Measurements from ENCODE around the gene RSL1D1.
"Not testable (repeated sequence)": the region's sequence is repeated elsewhere in the genome, so short reads cannot be mapped to it uniquely, and the experiment has no call there.

RSL1D1 gene

DNA sequence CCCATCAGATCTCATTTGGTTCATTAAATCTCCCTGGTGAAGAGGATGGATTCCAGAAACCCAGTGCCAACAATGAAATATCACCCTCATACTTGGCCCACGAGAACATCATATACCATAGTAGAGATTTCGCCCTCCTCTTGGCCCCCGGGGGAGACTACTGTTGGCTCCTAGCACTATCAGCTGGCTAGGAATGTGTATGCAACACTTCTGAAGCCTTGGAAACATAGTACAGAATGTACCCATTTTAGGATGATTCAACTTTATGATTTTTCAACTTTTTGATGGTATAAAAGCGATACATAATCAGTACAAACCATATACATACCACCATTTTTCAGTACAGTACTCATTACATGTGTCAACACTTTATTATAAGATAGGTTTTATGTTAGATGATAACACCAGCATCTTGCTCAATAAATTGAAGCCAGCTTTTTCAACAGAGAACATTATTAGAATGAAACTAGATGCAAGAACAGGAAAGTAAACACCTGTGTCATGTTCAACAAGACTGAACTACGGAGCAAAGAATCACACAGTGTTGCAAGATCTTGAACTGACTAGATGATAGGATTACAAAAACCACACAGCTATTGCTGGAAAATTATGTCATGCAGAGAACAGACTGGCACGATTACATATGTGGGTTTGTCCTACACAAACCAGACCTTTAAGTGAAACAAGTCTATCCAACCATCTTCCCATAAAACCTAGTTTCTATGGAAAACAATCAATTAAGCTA is 17.2 kb downstream of the RSL1D1 start:
- Histone ChIP-seq H3K27ac (replicated peaks) (no peak overlapping the region), H3K4me3 (replicated peaks; ENCODE audit: insufficient read depth, low read length) (no peak overlapping the region), H3K27me3 (ENCODE audit: insufficient read depth, poor library complexity, severe bottlenecking) (no peaks in the 10 kb centered on the region)
- TF ChIP-seq SPI1 (IDR thresholded peaks at IDR 0.05; ENCODE audit: borderline replicate concordance, low read depth) (no peak), GABPA (IDR thresholded peaks at IDR 0.05; ENCODE audit: low read depth) (no peak), POLR2AphosphoS5 (IDR thresholded peaks at IDR 0.05; ENCODE audit: low read depth) (no peak)
- TF ChIP-seq, protein P1, sequence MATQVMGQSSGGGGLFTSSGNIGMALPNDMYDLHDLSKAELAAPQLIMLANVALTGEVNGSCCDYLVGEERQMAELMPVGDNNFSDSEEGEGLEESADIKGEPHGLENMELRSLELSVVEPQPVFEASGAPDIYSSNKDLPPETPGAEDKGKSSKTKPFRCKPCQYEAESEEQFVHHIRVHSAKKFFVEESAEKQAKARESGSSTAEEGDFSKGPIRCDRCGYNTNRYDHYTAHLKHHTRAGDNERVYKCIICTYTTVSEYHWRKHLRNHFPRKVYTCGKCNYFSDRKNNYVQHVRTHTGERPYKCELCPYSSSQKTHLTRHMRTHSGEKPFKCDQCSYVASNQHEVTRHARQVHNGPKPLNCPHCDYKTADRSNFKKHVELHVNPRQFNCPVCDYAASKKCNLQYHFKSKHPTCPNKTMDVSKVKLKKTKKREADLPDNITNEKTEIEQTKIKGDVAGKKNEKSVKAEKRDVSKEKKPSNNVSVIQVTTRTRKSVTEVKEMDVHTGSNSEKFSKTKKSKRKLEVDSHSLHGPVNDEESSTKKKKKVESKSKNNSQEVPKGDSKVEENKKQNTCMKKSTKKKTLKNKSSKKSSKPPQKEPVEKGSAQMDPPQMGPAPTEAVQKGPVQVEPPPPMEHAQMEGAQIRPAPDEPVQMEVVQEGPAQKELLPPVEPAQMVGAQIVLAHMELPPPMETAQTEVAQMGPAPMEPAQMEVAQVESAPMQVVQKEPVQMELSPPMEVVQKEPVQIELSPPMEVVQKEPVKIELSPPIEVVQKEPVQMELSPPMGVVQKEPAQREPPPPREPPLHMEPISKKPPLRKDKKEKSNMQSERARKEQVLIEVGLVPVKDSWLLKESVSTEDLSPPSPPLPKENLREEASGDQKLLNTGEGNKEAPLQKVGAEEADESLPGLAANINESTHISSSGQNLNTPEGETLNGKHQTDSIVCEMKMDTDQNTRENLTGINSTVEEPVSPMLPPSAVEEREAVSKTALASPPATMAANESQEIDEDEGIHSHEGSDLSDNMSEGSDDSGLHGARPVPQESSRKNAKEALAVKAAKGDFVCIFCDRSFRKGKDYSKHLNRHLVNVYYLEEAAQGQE (IDR thresholded peaks at IDR 0.05; ENCODE audit: insufficient replicate concordance, low read depth), result no peak
- TF ChIP-seq, protein P2, sequence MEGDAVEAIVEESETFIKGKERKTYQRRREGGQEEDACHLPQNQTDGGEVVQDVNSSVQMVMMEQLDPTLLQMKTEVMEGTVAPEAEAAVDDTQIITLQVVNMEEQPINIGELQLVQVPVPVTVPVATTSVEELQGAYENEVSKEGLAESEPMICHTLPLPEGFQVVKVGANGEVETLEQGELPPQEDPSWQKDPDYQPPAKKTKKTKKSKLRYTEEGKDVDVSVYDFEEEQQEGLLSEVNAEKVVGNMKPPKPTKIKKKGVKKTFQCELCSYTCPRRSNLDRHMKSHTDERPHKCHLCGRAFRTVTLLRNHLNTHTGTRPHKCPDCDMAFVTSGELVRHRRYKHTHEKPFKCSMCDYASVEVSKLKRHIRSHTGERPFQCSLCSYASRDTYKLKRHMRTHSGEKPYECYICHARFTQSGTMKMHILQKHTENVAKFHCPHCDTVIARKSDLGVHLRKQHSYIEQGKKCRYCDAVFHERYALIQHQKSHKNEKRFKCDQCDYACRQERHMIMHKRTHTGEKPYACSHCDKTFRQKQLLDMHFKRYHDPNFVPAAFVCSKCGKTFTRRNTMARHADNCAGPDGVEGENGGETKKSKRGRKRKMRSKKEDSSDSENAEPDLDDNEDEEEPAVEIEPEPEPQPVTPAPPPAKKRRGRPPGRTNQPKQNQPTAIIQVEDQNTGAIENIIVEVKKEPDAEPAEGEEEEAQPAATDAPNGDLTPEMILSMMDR (IDR thresholded peaks at IDR 0.05; ENCODE audit: insufficient read depth, low read length), result no peak
- peak; percentile 75 to 81 for DNase-seq (ENCODE audit: low read depth in 1 of 2, low spot score in 1 of 2)

DNA sequence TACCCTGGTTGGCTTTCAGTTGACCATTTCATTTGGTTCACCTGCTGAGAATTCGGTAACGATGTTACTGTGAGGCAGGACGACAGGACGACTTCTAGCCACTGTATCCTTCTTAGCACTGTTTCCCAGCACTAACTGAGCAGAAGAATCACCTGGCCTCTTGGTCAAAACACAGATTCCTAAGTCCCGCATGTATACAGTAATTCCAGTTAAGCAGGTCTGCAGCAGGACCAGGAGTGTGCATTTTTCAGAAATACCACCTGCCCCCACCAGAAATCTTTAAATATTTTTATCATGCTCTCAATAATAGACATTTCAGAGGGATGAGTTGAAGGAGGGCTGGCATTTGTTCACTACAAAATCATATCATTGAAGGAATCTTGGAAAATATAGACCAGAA is 22.6 kb downstream of the RSL1D1 start:
- Histone ChIP-seq H3K27ac (replicated peaks) (no peak overlapping the region), H3K4me3 (replicated peaks; ENCODE audit: insufficient read depth, low read length) (no peak overlapping the region), H3K27me3 (ENCODE audit: insufficient read depth, poor library complexity, severe bottlenecking) (no peaks in the 10 kb centered on the region)
- no peak for TF ChIP-seq GABPA (IDR thresholded peaks at IDR 0.05; ENCODE audit: low read depth)
- TF ChIP-seq, protein P2 (IDR thresholded peaks at IDR 0.05; ENCODE audit: insufficient read depth, low read length), result no peak
- no peak for TF ChIP-seq SPI1 (IDR thresholded peaks at IDR 0.05; ENCODE audit: borderline replicate concordance, low read depth)
- TF ChIP-seq, protein P1 (IDR thresholded peaks at IDR 0.05; ENCODE audit: insufficient replicate concordance, low read depth), result no peak
- no peak for TF ChIP-seq POLR2AphosphoS5 (IDR thresholded peaks at IDR 0.05; ENCODE audit: low read depth)
- DNase-seq (ENCODE audit: low read depth in 1 of 2, low spot score in 1 of 2), result no peak

DNA sequence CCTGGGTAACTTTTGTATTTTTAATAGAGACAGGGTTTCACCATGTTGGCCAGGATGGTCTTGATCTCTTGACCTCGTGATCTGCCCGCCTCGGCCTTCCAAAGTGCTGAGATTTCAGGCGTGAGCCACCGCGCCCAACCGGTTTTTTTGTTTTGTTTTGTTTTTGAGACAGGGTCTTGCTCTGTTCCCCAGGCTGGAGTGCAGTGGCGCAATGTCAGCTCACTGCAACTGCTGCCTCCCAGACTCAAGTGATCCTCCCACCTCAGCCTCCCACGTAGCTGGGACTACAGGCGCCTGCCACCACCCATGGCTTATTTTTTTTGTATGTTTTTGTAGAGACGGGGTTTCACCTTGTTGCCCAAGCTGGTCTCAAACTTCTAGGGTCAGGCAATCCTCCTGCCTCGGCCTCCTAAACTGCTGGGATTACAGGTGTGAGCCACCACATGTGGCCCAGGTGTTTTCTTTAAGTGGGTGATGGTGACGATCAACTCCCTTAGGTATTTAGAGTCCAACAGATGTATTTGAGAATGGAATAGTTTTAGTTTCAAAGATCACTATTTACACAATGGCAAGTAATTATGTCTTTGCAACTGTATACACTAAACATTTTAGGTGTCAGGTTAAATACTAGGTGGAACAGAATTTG is 25.7 kb downstream of the RSL1D1 start:
- H3K4me3 ChIP-seq (replicated peaks; ENCODE audit: insufficient read depth, low read length); H3K27ac ChIP-seq (replicated peaks); DNase-seq (ENCODE audit: low read depth in 1 of 2, low spot score in 1 of 2); H3K27me3 ChIP-seq (ENCODE audit: insufficient read depth, poor library complexity, severe bottlenecking): not testable (repeated sequence)

DNA sequence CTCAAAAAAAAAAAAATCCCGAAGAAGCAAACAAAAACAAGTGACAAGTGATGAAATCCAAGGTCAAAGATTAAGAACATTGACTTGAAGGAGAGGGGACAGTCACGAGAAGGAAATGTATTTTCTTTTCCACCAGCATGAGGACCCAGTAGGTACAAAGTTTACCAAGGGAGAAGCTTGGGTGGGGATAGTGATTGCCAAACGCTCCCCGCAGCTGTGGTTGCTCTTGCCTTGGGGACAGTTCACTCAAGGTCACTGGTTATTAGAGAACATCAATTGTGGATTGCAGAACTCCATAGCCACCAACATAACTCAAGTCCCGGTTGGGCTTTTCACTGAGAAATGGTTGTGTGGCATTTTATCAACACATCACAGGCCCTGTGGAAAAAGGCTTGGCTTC is 27.0 kb downstream of the RSL1D1 start:
- TF ChIP-seq POLR2AphosphoS5 (IDR thresholded peaks at IDR 0.05; ENCODE audit: low read depth) (peak; percentile 68), SPI1 (IDR thresholded peaks at IDR 0.05; ENCODE audit: borderline replicate concordance, low read depth) (peak; percentile 36; the same call in 1 of the 2 replicates)
- TF ChIP-seq, protein P1 (IDR thresholded peaks at IDR 0.05; ENCODE audit: insufficient replicate concordance, low read depth), result no peak
- peak; percentile 24 to 88 for DNase-seq (ENCODE audit: low read depth in 1 of 2, low spot score in 1 of 2)

DNA sequence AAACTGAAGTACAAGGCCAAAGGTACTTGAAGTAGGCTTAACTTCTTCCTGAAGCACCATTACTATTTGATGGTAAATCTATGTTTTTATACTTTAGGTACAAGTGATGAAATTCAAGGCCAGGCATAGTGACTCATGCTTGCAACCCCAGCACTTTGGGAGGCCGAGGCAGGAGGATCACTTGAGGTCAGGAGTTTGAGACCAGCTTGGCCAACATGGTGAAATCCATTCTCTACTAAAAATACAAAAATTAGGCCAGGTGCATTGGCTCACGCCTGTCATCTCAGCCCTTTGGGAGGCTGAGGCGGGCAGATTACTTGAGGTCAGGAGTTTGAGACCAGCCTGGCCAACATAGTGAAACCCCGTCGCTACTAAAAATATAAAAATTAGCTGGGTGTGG is 27.7 kb downstream of the RSL1D1 start:
- H3K27me3 ChIP-seq (ENCODE audit: insufficient read depth, poor library complexity, severe bottlenecking); H3K27ac ChIP-seq (replicated peaks); H3K4me3 ChIP-seq (replicated peaks; ENCODE audit: insufficient read depth, low read length); DNase-seq (ENCODE audit: low read depth in 1 of 2, low spot score in 1 of 2): not testable (repeated sequence)

More for the DNA sequence above, 27.0 kb downstream of the RSL1D1 start:
- Histone ChIP-seq H3K27ac (replicated peaks) (peak overlapping the region; percentile 27), H3K4me3 (replicated peaks; ENCODE audit: insufficient read depth, low read length) (no peak overlapping the region), H3K27me3 (ENCODE audit: insufficient read depth, poor library complexity, severe bottlenecking) (no peaks in the 10 kb centered on the region)
